Kidney (tissue), 14 donors: ENCODE data around the gene OR4F6. TPM values are rescaled to one million over a fixed set of nuclear protein-coding genes. Genes with fewer than 3 reads are reported as not detected.

Source experiments
- DNase-seq, 5 donors: peaks; one replicate each; pipeline ENCODE4 v3.0.0-alpha.2; 2013 to 2020
- FAIRE-seq: peaks from 2 replicates; lab custom pipeline; 2012; peaks lifted over from hg19 to GRCh38; lab: Jason Lieb, UNC
- H3K27ac ChIP-seq, 2 donors: one replicate each; pipeline ENCODE4 v1.7.0; 2013; ENCODE audit warnings: low read depth in 2 of 2, low read length in 2 of 2, inconsistent platforms in 1 of 2
- H3K27me3 ChIP-seq: one replicate; pipeline ENCODE4 v1.7.1; 2013; ENCODE audit warnings: low read length, inconsistent platforms; ENCODE audit not compliant: control insufficient read depth, insufficient read depth
- H3K36me3 ChIP-seq, 3 donors: one replicate each; pipeline versions ENCODE4 v1.7.0 to v1.7.1; 2013; ENCODE audit warnings: low read length in 3 of 3, control low read depth in 1 of 3, inconsistent platforms in 1 of 3; ENCODE audit not compliant: insufficient read depth in 3 of 3, control insufficient read depth in 2 of 3
- H3K4me1 ChIP-seq, 3 donors: one replicate each; pipeline versions ENCODE4 v1.7.0 to v1.7.1; 2013; ENCODE audit warnings: low read length in 3 of 3, inconsistent platforms in 1 of 3, low read depth in 1 of 3; ENCODE audit not compliant: control insufficient read depth in 2 of 3, insufficient read depth in 2 of 3
- H3K4me3 ChIP-seq, 3 donors: one replicate each; pipeline versions ENCODE4 v1.7.0 to v1.8.1; 2013; ENCODE audit warnings: low read length in 3 of 3, control low read depth in 1 of 3, inconsistent platforms in 1 of 3
- H3K9ac ChIP-seq, 3 donors: one replicate each; pipeline versions ENCODE4 v1.7.0 to v1.7.1; 2013; ENCODE audit warnings: low read length in 3 of 3, control low read depth in 1 of 3, inconsistent platforms in 1 of 3
- H3K9me3 ChIP-seq, 3 donors: one replicate each; pipeline versions ENCODE4 v1.7.0 to v1.7.1; 2013; ENCODE audit warnings: low read length in 3 of 3, control low read depth in 1 of 3, inconsistent platforms in 1 of 3; ENCODE audit not compliant: control insufficient read depth in 2 of 3, insufficient read depth in 1 of 3
- CTCF ChIP-seq: IDR thresholded peaks from 3 replicates; pipeline ENCODE4 v1.5.1; 2012; ENCODE audit warnings: mild to moderate bottlenecking, moderate library complexity, borderline replicate concordance; ENCODE audit not compliant: insufficient read depth; ENCODE audit errors: extremely low read depth
- intact Hi-C: fragments of 100-400 bp; cut with DNase I; formaldehyde crosslinking; loops from one replicate; pipeline ENCODE4 v1.11.1; 2022
- polyA plus RNA-seq: library from polyadenylated mRNA; stranded (reverse); fragments of 350-450 nt; fragmentation: Illumina TruSeq; extraction: RNeasy Lipid Tissue Mini Kit (QIAGEN cat#74804); gene quantifications from one replicate; pipeline ENCODE4 v1.2.3, GENCODE V29; 2014; ENCODE audit warnings: low read depth, low replicate concordance; ENCODE audit not compliant: insufficient read depth
- total RNA-seq: library from RNA; stranded (reverse); fragmentation: NEBNext Ultra II Directional; extraction: Animal tissue kit (Norgen Biotek cat#: 25700); gene quantifications from one replicate; pipeline ENCODE4 v1.2.1, GENCODE V29; 2021
- donor health status: control.
- donor health status: control.
- donor health status: control.
- donor health status: control.
- donor health status: control.
- donor health status: DM: yes; HTN: yes; CAD: no.
- donor health status: Normal renal cell carcinoma (clear cell type).

The OR4F6 gene
- total and polyA plus RNA-seq, 2 donors from 2014 or later: not detected

- H3K27me3 ChIP-seq: no peaks in the 10 kb centered on the region
- H3K4me1 ChIP-seq: no peaks in the 10 kb centered on the region
- H3K36me3 ChIP-seq: no peaks in the 10 kb centered on the region
- H3K27ac ChIP-seq: no peak overlapping the region
- intact Hi-C loops: no loop called here
- FAIRE-seq: no peak
- H3K9ac ChIP-seq: no peak overlapping the region
- H3K4me3 ChIP-seq: no peak overlapping the region
- no peak for TF ChIP-seq CTCF
- no peak for DNase-seq
- no peaks in the 10 kb centered on the region for H3K9me3 ChIP-seq
Measured at GRCh38 chr15:101795455-101795854, 7.9 kb upstream of the OR4F6 start.

- no peak overlapping the region for H3K4me3 ChIP-seq
- no peak for FAIRE-seq
Measured at GRCh38 chr15:101799665-101800064, 3.6 kb upstream of the OR4F6 start.

GRCh38 chr15:101801048-101801447 lies 2.3 kb upstream of the OR4F6 start:
- H3K27me3 ChIP-seq: no peaks in the 10 kb centered on the region
- H3K36me3 ChIP-seq: no peaks in the 10 kb centered on the region
- intact Hi-C loops: no loop called here
- TF ChIP-seq CTCF: no peak
- H3K4me3 ChIP-seq: no peak overlapping the region
- FAIRE-seq (no peak), DNase-seq (no peak)
- no peaks in the 10 kb centered on the region for H3K4me1 ChIP-seq
- H3K9ac ChIP-seq: no peak overlapping the region
- H3K27ac ChIP-seq: no peak overlapping the region
- no peaks in the 10 kb centered on the region for H3K9me3 ChIP-seq

More at GRCh38 chr15:101799665-101800064, 3.6 kb upstream of the OR4F6 start:
- Histone ChIP-seq H3K9ac (no peak overlapping the region), H3K9me3 (no peaks in the 10 kb centered on the region), H3K4me1 (no peaks in the 10 kb centered on the region), H3K36me3 (no peaks in the 10 kb centered on the region), H3K27me3 (no peaks in the 10 kb centered on the region), H3K27ac (no peak overlapping the region)
- no peak for TF ChIP-seq CTCF
- no peak for DNase-seq
- intact Hi-C loops: no loop called here

- Histone ChIP-seq H3K4me3 (no peak overlapping the region), H3K27ac (no peak overlapping the region), H3K4me1 (no peaks in the 10 kb centered on the region), H3K27me3 (no peaks in the 10 kb centered on the region), H3K36me3 (no peaks in the 10 kb centered on the region), H3K9ac (no peak overlapping the region), H3K9me3 (no peaks in the 10 kb centered on the region)
- intact Hi-C loops: no loop called here
- TF ChIP-seq CTCF: no peak
- DNase-seq (no peak), FAIRE-seq (no peak)
Measured at GRCh38 chr15:101803676-101804075, 367 bp downstream of the OR4F6 start.
